SK-N-SH (cell line): ENCODE measurements around the gene STK32A. TPM values are rescaled to one million over a fixed set of nuclear protein-coding genes. Genes with fewer than 3 reads are reported as not detected.
A peak's percentile ranks its signal among the peaks of the same experiment; 100 is the strongest.

Experiments used
- CTCF ChIA-PET: fragments of 300-600, 350-600 bp; formaldehyde crosslinking; extraction: SDS; loops from one replicate; lab custom pipeline; 2021; lab: Yijun Ruan, JAX
- POLR2A ChIA-PET: fragments of 350-600 bp; sonication (Branson Sonifier 250); formaldehyde crosslinking; extraction: SDS; loops from one replicate; lab custom pipeline; 2020; ENCODE audit warnings: antibody characterized with exemption, inconsistent platforms; lab: Yijun Ruan, JAX
- DNase-seq: peaks from one replicate; pipeline ENCODE4 v3.0.0; 2012
- H2AFZ ChIP-seq: fragments of 200-600 bp; sonication (generic); 2 replicates; pipeline ENCODE4 v1.8.1; 2016; ENCODE audit warnings: antibody characterized with exemption, mild to moderate bottlenecking, low read depth
- H3F3A ChIP-seq: fragments of 200-600 bp; sonication (generic); replicated peaks from 2 replicates; pipeline ENCODE3; 2016; ENCODE audit warnings: antibody characterized with exemption, mild to moderate bottlenecking; ENCODE audit not compliant: insufficient read depth
- H3K27ac ChIP-seq, 2 experiments: fragments of 200-500 bp in 1 of 2; fragments of 200-600 bp in 1 of 2; sonication (Bioruptor generic) in 1 of 2; sonication (generic), shearing (Covaris generic) in 1 of 2; 2 replicates each; pipeline versions ENCODE4 v1.5.1 to v1.6.1; 2014 to 2016; ENCODE audit warnings: low read depth in 2 of 2, inconsistent platforms in 1 of 2, low read length in 1 of 2, mild to moderate bottlenecking in 1 of 2, mixed read lengths in 1 of 2
- H3K27me3 ChIP-seq: fragments of 200-600 bp; sonication (generic), shearing (Covaris generic); 2 replicates; pipeline ENCODE4 v1.6.1; 2016; ENCODE audit warnings: mixed run types; ENCODE audit not compliant: insufficient read depth
- H3K36me3 ChIP-seq, 2 experiments: fragments of 200-500 bp in 1 of 2; fragments of 200-600 bp in 1 of 2; sonication (Bioruptor generic) in 1 of 2; sonication (generic) in 1 of 2; replicated peaks in 1 of 2; 2 replicates each; pipeline versions ENCODE3 to v1.5.1; 2014 to 2016; ENCODE audit warnings: low read length in 1 of 2, mild to moderate bottlenecking in 1 of 2; ENCODE audit not compliant: insufficient read depth in 2 of 2, control insufficient read depth in 1 of 2
- H3K4me1 ChIP-seq, 2 experiments: fragments of 200-500 bp in 1 of 2; fragments of 200-600 bp in 1 of 2; sonication (Bioruptor generic) in 1 of 2; sonication (generic), shearing (Covaris generic) in 1 of 2; 2 replicates each; pipeline versions ENCODE4 v1.5.1 to v1.6.1; 2014 to 2016; ENCODE audit warnings: low read depth in 1 of 2, low read length in 1 of 2, mixed run types in 1 of 2; ENCODE audit not compliant: insufficient read depth in 2 of 2, control insufficient read depth in 1 of 2
- H3K4me2 ChIP-seq: fragments of 200-600 bp; sonication (generic), shearing (Covaris generic); 2 replicates; pipeline ENCODE4 v1.6.1; 2017; ENCODE audit warnings: mixed run types
- H3K4me3 ChIP-seq, 2 experiments: fragments of 200-500 bp in 1 of 2; fragments of 200-600 bp in 1 of 2; sonication (Bioruptor generic) in 1 of 2; sonication (generic), shearing (Covaris generic) in 1 of 2; 2 replicates each; pipeline versions ENCODE4 v1.5.1 to v1.8.1; 2014 to 2016; ENCODE audit warnings: low read depth in 2 of 2, inconsistent platforms in 1 of 2, low read length in 1 of 2, mild to moderate bottlenecking in 1 of 2, mixed read lengths in 1 of 2, moderate library complexity in 1 of 2
- H3K79me2 ChIP-seq: fragments of 200-600 bp; sonication (generic); 2 replicates; pipeline ENCODE4 v1.8.1; 2017; ENCODE audit warnings: mild to moderate bottlenecking; ENCODE audit not compliant: insufficient read depth
- H3K9ac ChIP-seq: fragments of 200-600 bp; sonication (generic); 2 replicates; pipeline ENCODE4 v1.6.1; 2017; ENCODE audit warnings: mixed run types
- H3K9me2 ChIP-seq: fragments of 200-600 bp; sonication (generic); 2 replicates; pipeline ENCODE4 v1.6.1; 2017; ENCODE audit warnings: mixed run types
- H3K9me3 ChIP-seq: fragments of 200-600 bp; sonication (generic); 2 replicates; pipeline ENCODE4 v1.6.1; 2017; ENCODE audit warnings: mixed run types, mild to moderate bottlenecking, moderate library complexity
- H4K20me1 ChIP-seq: fragments of 200-600 bp; sonication (generic); 2 replicates; pipeline ENCODE4 v1.6.1; 2017; ENCODE audit warnings: mild to moderate bottlenecking, mixed run types; ENCODE audit not compliant: insufficient read depth
- JUND ChIP-seq: IDR thresholded peaks from 2 replicates; pipeline ENCODE4 v1.4.0; 2012
- NFIC ChIP-seq: IDR thresholded peaks from 2 replicates; pipeline ENCODE4 v1.4.0; 2012; ENCODE audit warnings: borderline replicate concordance
- PBX3 ChIP-seq: IDR thresholded peaks from 2 replicates; pipeline ENCODE4; 2012
- REST ChIP-seq: IDR thresholded peaks from 2 replicates; pipeline ENCODE4 v1.6.1; 2012; ENCODE audit warnings: mild to moderate bottlenecking, low read depth, low read length, moderate library complexity
- RFX5 ChIP-seq: IDR thresholded peaks from 2 replicates; pipeline ENCODE4 v1.6.1; 2012; ENCODE audit warnings: mild to moderate bottlenecking, improper control_type of control experiment, low read length
- TCF12 ChIP-seq: IDR thresholded peaks from 2 replicates; pipeline ENCODE4 v1.4.0; 2012
- WGBS: methylation state at CpG from one replicate; pipeline ENCODE4 v1.1.6; 2017; ENCODE audit warnings: low lambda C conversion rate; 5-methylcytosine and 5-hydroxymethylcytosine counted together
- polyA plus RNA-seq, 3 experiments: library from polyadenylated mRNA; depleted of rRNA; stranded (reverse); fragments of >200 nt; gene quantifications; 2 replicates each; pipeline ENCODE4 v1.2.3, GENCODE V29; 2012

The STK32A gene
- polyA plus RNA-seq, 1 of the 3 experiments (the other 2 are of a cell fraction): 0.20 TPM

DNA sequence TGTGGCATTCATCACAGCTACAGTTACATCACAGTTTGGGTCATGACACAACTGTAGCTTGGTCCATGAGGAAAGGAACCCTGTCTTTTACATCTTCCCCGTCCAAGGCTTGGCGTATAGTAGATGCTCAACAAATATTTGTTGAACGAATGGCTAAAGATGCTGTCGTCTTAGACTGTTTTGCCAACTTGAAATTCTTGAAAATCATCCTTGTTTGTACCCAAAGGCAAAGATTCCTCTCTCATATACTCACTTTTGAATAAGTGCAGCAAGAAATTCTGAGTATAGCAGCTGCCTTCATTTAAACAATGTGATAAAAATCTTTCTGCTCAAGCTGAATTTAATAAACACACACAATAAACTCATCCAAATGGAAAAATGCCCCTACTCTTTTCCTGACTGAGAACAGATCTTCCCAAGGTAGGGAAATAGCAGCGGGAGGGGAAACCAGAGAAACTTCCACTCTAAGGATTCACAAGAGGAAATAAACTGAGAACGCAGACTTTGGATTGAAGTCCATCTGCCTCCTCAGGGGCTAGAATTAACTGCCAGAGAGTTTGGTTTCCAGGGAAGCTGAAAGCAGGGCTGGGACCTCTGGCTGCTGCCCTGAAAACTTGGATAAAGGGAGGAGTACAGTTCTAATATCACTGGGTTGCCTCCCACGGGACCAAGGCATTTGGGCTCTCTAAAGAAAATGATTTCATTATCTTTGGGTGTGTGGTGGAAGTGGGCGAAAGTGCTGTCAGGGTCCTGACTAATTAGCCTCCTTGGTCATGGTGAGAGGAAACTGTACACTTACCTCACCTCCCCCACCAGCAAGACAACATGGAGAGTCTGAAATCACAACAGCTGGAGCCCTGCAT, 175.9 kb downstream of the STK32A start (continued):
- TF ChIP-seq REST: no peak

DNA sequence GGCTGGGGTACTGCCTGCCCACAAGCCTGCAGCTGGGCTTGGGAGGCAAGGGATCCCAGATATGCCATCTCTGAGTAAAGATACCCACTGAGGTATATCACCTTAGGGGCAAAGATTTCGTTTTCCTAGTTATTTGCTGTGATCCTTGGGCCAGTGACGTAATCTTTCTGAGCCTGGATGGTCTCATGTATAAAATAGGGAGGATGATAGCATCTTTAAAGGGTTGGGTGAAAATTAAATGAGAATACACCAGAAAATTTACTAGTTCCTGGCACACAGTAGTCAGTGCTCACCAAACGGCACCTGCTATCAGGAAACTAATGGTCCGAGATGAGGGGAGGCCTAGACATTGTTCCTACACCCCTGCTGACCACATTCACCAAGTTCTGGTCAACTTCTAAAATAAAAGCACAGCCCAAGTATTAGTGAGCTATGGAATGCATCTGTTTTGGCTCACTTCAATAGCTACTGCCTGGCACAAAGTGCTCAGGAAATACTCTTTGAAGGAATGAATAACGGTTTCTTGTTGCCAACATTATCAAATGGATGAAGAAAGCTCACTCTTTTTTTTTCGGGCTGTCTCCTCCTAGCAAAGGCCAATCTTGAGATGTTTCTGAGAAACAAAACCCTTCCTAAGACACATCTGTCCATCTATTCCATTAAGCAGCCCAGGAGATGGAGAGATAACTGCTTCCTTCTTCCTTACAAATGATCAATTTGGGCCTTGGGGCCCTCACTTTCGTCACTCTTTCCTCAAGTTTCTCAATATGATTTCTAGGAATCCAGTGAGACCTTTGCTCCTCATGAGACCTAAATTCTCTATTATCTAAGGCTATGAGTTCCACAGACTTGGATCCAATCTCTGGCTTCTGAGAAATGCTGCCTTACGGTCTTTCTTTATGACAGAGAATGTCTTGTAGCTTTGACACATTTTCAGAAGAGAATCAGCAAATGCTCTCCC, 176.8 kb downstream of the STK32A start:
- no peak overlapping the region for H3K4me3 ChIP-seq
- POLR2A ChIA-PET: no interaction called here
- no peaks in the 10 kb centered on the region for H3K79me2 ChIP-seq
- peaks cover 8 to 26% of the 10 kb centered on the region in 2 experiments; a peak in 3 of 4 replicates for H3K4me1 ChIP-seq
- peaks cover 12% of the 10 kb centered on the region for H4K20me1 ChIP-seq
- H2AFZ ChIP-seq: no peak overlapping the region
- peaks cover 53 to 84% of the 10 kb centered on the region in 2 experiments for H3K36me3 ChIP-seq
- no peak for DNase-seq
- peak overlapping the region; percentile 34 to 81; a peak in 3 of 4 replicates for H3K27ac ChIP-seq
- H3K9me2 ChIP-seq: no peaks in the 10 kb centered on the region
- 69% methylated on average over 8 of the region's 8 CpGs for WGBS
- no peak overlapping the region for H3K9ac ChIP-seq
- no peaks in the 10 kb centered on the region for H3K27me3 ChIP-seq
- H3F3A ChIP-seq: peaks cover 3% of the 10 kb centered on the region
- no peak overlapping the region for H3K4me2 ChIP-seq
- H3K9me3 ChIP-seq: no peaks in the 10 kb centered on the region
- CTCF ChIA-PET: interaction anchor here (1.5 to 4.3 kb wide), 4 partner anchors 19 to 223 kb away, joined by 5 to 21 read pairs (median 8); no protein-coding TSS in a partner anchor
- TF ChIP-seq PBX3 (peak; percentile 56; the same call in 1 of the 2 replicates), RFX5 (no peak), REST (no peak), NFIC (peak; percentile 23; the same call in 1 of the 2 replicates), JUND (peak; percentile 10; the same call in 1 of the 2 replicates), TCF12 (peak; percentile 73)
